Liver (tissue), 3 donors: ENCODE measurements around the gene PRDM5.

Experiments
- CTCF ChIP-seq: fragments of 150-350 bp; IDR thresholded peaks from 2 replicates; pipeline ENCODE4 v1.5.1; 2017; ENCODE audit warnings: improper control_type of control experiment, low read depth, low read length; ENCODE audit not compliant: missing input control
- FOXA2 ChIP-seq: IDR thresholded peaks from 2 replicates; pipeline ENCODE4 v1.6.1; 2016; ENCODE audit warnings: antibody characterized with exemption
- TAF1 ChIP-seq: conservative IDR thresholded peaks from 2 replicates; pipeline ENCODE4 v1.6.1; 2016; ENCODE audit warnings: antibody characterized with exemption, mild to moderate bottlenecking
- donor health status: healthy.
- donor health status: healthy.

GRCh38 chr4:120857312-120857711, 65.2 kb downstream of the PRDM5 start:
- no peak for TF ChIP-seq CTCF
- TF ChIP-seq FOXA2: no peak
- TF ChIP-seq TAF1: no peak
